K562 (cell line): Measurements from ENCODE around the gene WDR49. TPM values are rescaled to one million over a fixed set of nuclear protein-coding genes. Genes with fewer than 3 reads are reported as not detected.

Source experiments
- ATAC-seq: fragments of 200-7000 bp; cut with Tn5 transposase; 3 replicates; pipeline ENCODE4 v1.9.1; 2020; ENCODE audit warnings: moderate library complexity
- BruUV-seq: library from RNA; stranded (reverse); fragments of 400-500 nt; replicated peaks from 2 replicates; lab custom pipeline; 2021; lab: Mats Ljungman, UMichigan
- CTCF ChIA-PET: fragments of 300-600 bp; formaldehyde crosslinking; extraction: SDS; loops from one replicate; lab custom pipeline; 2021; ENCODE audit warnings: low intra/inter-chr PET ratio; lab: Yijun Ruan, JAX
- POLR2A ChIA-PET: fragments of 300-600, 350-650 bp; sonication (Branson Sonifier 250); formaldehyde crosslinking; extraction: SDS; loops from one replicate; lab custom pipeline; 2021; ENCODE audit warnings: antibody characterized with exemption, inconsistent platforms; lab: Yijun Ruan, JAX
- DNase-seq, 4 experiments: peaks; one replicate each; pipeline versions ENCODE4 v3.0.0 to v3.0.0-alpha.2; 2011 to 2018; ENCODE audit warnings: low spot score in 3 of 4, mixed read lengths in 3 of 4; ENCODE audit errors: extremely low read depth in 1 of 4
- FAIRE-seq: peaks from 2 replicates; lab custom pipeline; 2011; peaks lifted over from hg19 to GRCh38; lab: Jason Lieb, UNC
- H2AFZ ChIP-seq: 2 replicates; pipeline ENCODE4 v1.6.0; 2011; ENCODE audit warnings: low read depth, low read length, control low read depth, inconsistent platforms
- H3K27ac ChIP-seq: fragments of 200-600 bp; 3 replicates; pipeline ENCODE4 v1.8.0; 2011; ENCODE audit warnings: low read depth, mild to moderate bottlenecking, control low read depth, inconsistent platforms, low read length, moderate library complexity, mixed read lengths; ENCODE audit errors: extremely low read depth
- H3K27me3 ChIP-seq, 2 experiments: fragments of 300-600 bp in 1 of 2; 2 replicates in 1 of 2; 3 replicates in 1 of 2; pipeline versions ENCODE4 v1.6.0 to v1.8.0; 2011; ENCODE audit warnings: inconsistent platforms in 2 of 2, low read length in 2 of 2, mild to moderate bottlenecking in 1 of 2, mixed read lengths in 1 of 2, moderate library complexity in 1 of 2; ENCODE audit not compliant: control insufficient read depth in 2 of 2, insufficient read depth in 2 of 2
- H3K36me3 ChIP-seq: fragments of 300-600 bp; 3 replicates; pipeline ENCODE4 v1.8.0; 2011; ENCODE audit warnings: mild to moderate bottlenecking, low read length, inconsistent platforms; ENCODE audit not compliant: control insufficient read depth, insufficient read depth
- H3K4me1 ChIP-seq, 2 experiments: fragments of 200-600 bp in 1 of 2; replicated peaks in 1 of 2; 2 replicates in 1 of 2; 3 replicates in 1 of 2; pipeline versions ENCODE4 v1.5.1 to v1.8.0; 2011; ENCODE audit warnings: inconsistent platforms in 2 of 2, low read length in 2 of 2, mild to moderate bottlenecking in 1 of 2, mixed read lengths in 1 of 2, moderate library complexity in 1 of 2; ENCODE audit not compliant: control insufficient read depth in 2 of 2, insufficient read depth in 2 of 2
- H3K4me2 ChIP-seq: 2 replicates; pipeline ENCODE4 v1.6.1; 2011; ENCODE audit warnings: low read length, control low read depth, inconsistent platforms, mixed read lengths; ENCODE audit not compliant: insufficient read depth
- H3K4me3 ChIP-seq: fragments of 200-600 bp; sonication (generic), shearing (Covaris generic); 2 replicates; pipeline ENCODE4 v1.5.1; 2016; ENCODE audit warnings: control low read depth, inconsistent platforms
- H3K79me2 ChIP-seq: fragments of 200-600 bp; 3 replicates; pipeline ENCODE4 v1.8.0; 2011; ENCODE audit warnings: low read length, inconsistent platforms; ENCODE audit not compliant: control insufficient read depth, insufficient read depth
- H3K9ac ChIP-seq, 2 experiments: 2 replicates each; pipeline versions ENCODE4 v1.6.0 to v1.6.1; 2011; ENCODE audit warnings: low read depth in 2 of 2, low read length in 2 of 2, control low read depth in 1 of 2, inconsistent platforms in 1 of 2, mild to moderate bottlenecking in 1 of 2, mixed read lengths in 1 of 2; ENCODE audit not compliant: insufficient read depth in 1 of 2
- H3K9me1 ChIP-seq: one replicate; pipeline ENCODE4 v1.6.0; 2011; ENCODE audit warnings: inconsistent platforms, mild to moderate bottlenecking, low read length, moderate library complexity; ENCODE audit not compliant: control insufficient read depth, insufficient read depth
- H3K9me3 ChIP-seq: replicated peaks from 2 replicates; pipeline ENCODE4 v1.5.1; 2011; ENCODE audit warnings: low read depth, low read length, inconsistent platforms; ENCODE audit not compliant: control insufficient read depth, insufficient read depth
- H4K20me1 ChIP-seq: replicated peaks from 2 replicates; pipeline ENCODE4 v1.6.1; 2011; ENCODE audit warnings: low read length, inconsistent platforms, mixed read lengths; ENCODE audit not compliant: control insufficient read depth, insufficient read depth
- PKNOX1 ChIP-seq: fragments of 450-650 bp; IDR thresholded peaks from 2 replicates; pipeline ENCODE4 v1.6.1; 2016
- SRSF3 ChIP-seq: fragments of 200-400 bp; formaldehyde crosslinking; IDR thresholded peaks from 2 replicates; pipeline ENCODE4 v1.6.1; 2016; ENCODE audit warnings: mild to moderate bottlenecking, low read length, moderate library complexity; ENCODE audit not compliant: insufficient read depth
- ZNF511 ChIP-seq: sonication (generic); formaldehyde crosslinking; IDR thresholded peaks from 2 replicates; pipeline ENCODE4 v1.8.0; 2022; ENCODE audit warnings: mild to moderate bottlenecking, missing genetic modification reagents
- WGBS: fragments of 100-300 bp; shearing (Covaris generic); methylation state at CpG from one replicate; pipeline ENCODE4 v1.1.6; 2016; ENCODE audit warnings: low coverage, mixed read lengths; ENCODE audit not compliant: insufficient coverage; ENCODE audit errors: missing lambda C conversion rate; 5-methylcytosine and 5-hydroxymethylcytosine counted together
- in situ Hi-C: fragments of 300-500 bp; cut with MboI; formaldehyde crosslinking; loops from 4 replicates; pipeline ENCODE4 v1.15.0; 2018; ENCODE audit warnings: inconsistent platforms, mixed read lengths
- intact Hi-C: fragments of 100-400 bp; cut with micrococcal nuclease; formaldehyde crosslinking; loops from 2 replicates; pipeline ENCODE4 v1.14.2; 2022
- polyA plus RNA-seq, 8 experiments: library from polyadenylated mRNA; depleted of rRNA in 4 of 8; stranded (reverse) in 5 of 8; unstranded in 3 of 8; fragments of >200 nt; fragmentation: Nextera tagmentation in 2 of 8; fragmentation: Illumina TruSeq in 1 of 8; extraction: Ambion mirVana in 2 of 8; extraction: Trizol in 1 of 8; gene quantifications; 2 replicates each; pipeline versions ENCODE4 v1.2.1 to v1.2.3, GENCODE V29; 2011 to 2014; ENCODE audit warnings: inconsistent platforms in 1 of 8, missing spikeins in 1 of 8
- total RNA-seq, 7 experiments: library from RNA; depleted of rRNA in 6 of 7; stranded (reverse); fragments of >200 nt in 6 of 7; fragmentation: Illumina TruSeq in 2 of 7; extraction: Trizol in 2 of 7; gene quantifications; 2 replicates each; pipeline versions ENCODE4 v1.2.1 to v1.2.3, GENCODE V29; 2011 to 2021; ENCODE audit warnings: low replicate concordance in 1 of 7

WDR49 gene
- total and polyA plus RNA-seq, 9 of the 15 experiments (the other 6 are each of a cell fraction or from before 2014, with no cell fraction given): not detected

- no peak for FAIRE-seq
Measured at GRCh38 chr3:167666563-167666962, 12.8 kb upstream of the WDR49 start.

More at GRCh38 chr3:167666563-167666962, 12.8 kb upstream of the WDR49 start:
- intact Hi-C loops: no loop called here
- Histone ChIP-seq H3K4me3 (no peak overlapping the region), H3K27me3 (no peaks in the 10 kb centered on the region), H3K79me2 (no peaks in the 10 kb centered on the region)
- no TSS peak for BruUV-seq
- 33% methylated on average over 2 of the region's 2 CpGs for WGBS
- CTCF ChIA-PET: no interaction called here
- TF ChIP-seq PKNOX1 (no peak), SRSF3 (no peak), ZNF511 (CRISPR knock-in tag) (no peak)
- TF ChIP-seq, all 486 proteins: peak for 0
- H3K4me2 ChIP-seq: no peak overlapping the region
- in situ Hi-C loops: no loop called here
- H3K9me3 ChIP-seq: no peaks in the 10 kb centered on the region
- no peak overlapping the region for H3K27ac ChIP-seq
- H3K4me1 ChIP-seq: no peaks in the 10 kb centered on the region
- POLR2A ChIA-PET: no interaction called here
- no peaks in the 10 kb centered on the region for H4K20me1 ChIP-seq
- H3K9me1 ChIP-seq: no peaks in the 10 kb centered on the region
- no peak overlapping the region for H3K9ac ChIP-seq
- no peak for ATAC-seq
- H2AFZ ChIP-seq: no peak overlapping the region
- no peak for DNase-seq
- H3K36me3 ChIP-seq: no peaks in the 10 kb centered on the region
